Amygdala (tissue), 56 donors: Measurements from ENCODE around the gene HIP1R.

Experiments used
- DNase-seq, 56 donors: peaks; one replicate each; lab custom pipeline; 2025; lab: John Stamatoyannopoulos, UW

HIP1R gene

DNA sequence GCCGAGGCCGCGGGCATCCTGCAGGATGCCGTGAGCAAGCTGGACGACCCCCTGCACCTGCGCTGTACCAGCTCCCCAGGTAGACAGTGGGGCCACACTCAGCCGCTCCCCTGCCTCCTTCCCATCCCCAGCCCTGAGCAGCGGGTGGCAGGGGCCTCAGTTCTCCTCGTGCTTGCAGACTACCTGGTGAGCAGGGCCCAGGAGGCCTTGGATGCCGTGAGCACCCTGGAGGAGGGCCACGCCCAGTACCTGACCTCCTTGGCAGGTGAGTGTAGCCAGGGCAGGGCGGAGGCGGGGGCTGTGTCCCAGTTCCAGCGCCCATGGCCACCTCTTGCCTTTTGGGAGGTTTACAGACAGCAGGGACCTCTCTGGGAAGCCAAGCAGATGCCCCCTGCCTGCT is 22.9 kb downstream of the HIP1R start:
- no peak for DNase-seq

DNA sequence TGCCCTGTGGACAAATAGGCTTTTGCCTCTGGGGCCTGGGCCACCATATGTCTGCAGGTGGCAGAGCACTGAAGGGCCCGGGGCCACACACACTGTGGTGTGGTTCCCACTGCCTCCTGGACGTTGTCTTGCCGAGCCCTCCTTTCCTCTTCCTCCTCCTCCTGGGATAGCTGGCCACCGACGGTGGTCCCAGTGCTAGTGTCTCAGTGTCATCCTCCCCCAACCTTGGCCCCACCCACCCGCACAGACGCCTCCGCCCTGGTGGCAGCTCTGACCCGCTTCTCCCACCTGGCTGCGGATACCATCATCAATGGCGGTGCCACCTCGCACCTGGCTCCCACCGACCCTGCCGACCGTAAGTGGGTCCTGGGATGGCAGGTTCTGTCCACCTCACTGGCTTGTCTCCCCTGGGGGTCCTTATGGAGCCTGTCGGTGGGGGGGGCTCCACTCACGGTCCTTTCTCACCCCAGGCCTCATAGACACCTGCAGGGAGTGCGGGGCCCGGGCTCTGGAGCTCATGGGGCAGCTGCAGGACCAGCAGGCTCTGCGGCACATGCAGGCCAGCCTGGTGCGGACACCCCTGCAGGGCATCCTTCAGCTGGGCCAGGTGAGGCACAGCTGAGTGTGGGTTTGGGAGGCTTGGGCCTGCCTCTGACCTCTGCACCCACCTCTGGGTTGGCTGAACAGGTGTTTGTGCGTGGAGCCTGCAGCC is 23.5 kb downstream of the HIP1R start:
- DNase-seq, result no peak

DNA sequence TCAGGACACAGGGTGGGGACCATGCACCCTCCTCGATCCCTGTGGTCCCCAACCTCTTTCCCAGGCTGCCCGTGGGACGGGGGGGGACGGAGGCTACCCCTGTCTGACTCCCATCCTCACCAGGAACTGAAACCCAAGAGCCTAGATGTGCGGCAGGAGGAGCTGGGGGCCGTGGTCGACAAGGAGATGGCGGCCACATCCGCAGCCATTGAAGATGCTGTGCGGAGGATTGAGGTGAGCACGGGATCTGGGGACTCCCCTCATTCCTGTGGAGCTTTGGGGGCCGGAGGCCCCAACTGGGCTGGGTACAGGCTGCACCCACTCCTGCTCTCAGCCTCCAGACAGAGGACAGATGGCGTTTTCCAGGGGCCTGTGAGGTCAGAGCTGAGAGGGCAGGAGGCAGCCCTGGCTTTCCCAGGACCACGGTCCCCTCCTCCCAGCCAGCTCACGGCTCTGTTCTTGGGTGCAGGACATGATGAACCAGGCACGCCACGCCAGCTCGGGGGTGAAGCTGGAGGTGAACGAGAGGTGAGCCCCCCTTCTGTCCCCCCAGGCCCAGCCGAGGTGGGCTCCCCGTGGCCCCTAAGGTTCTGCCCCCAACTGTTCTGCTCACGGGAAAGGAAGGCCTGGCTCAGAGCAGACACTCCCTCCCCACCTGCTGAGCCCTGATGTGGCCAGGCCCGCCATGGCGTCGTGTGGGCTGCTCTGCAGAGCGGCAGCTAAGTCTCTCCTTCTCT is 24.2 kb downstream of the HIP1R start:
- no peak for DNase-seq

DNA sequence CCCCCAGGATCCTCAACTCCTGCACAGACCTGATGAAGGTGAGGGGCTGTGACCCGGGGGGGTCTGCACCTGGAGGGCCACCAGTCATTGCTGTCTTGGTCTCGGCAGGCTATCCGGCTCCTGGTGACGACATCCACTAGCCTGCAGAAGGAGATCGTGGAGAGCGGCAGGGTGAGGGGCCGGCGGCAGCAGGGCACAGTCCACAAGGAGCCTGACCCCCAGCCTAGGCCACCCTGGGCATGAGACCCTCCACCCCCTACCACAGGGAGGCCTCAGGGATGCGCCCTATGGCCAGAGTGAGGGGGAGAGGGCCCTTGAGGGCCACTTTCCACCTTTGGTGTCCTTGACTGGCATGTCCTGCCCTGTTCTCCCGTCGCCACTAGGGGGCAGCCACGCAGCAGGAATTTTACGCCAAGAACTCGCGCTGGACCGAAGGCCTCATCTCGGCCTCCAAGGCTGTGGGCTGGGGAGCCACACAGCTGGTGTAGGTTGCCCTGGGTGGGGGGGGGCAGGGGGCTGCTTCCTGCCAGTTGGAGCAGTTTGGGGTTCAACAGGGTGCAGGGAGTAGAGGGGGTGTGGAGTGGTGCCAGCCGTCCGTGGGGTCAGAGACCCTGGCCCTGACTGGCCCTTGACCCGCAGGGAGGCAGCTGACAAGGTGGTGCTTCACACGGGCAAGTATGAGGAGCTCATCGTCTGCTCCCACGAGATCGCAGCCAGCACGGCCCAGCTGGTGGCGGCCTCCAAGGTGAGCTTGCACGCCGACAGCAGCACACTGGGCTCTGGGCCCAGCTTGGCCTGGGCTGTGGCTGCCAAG is 25.0 kb downstream of the HIP1R start:
- peak in 53 of 56 donors; percentile 30 to 90 (median 69) for DNase-seq

DNA sequence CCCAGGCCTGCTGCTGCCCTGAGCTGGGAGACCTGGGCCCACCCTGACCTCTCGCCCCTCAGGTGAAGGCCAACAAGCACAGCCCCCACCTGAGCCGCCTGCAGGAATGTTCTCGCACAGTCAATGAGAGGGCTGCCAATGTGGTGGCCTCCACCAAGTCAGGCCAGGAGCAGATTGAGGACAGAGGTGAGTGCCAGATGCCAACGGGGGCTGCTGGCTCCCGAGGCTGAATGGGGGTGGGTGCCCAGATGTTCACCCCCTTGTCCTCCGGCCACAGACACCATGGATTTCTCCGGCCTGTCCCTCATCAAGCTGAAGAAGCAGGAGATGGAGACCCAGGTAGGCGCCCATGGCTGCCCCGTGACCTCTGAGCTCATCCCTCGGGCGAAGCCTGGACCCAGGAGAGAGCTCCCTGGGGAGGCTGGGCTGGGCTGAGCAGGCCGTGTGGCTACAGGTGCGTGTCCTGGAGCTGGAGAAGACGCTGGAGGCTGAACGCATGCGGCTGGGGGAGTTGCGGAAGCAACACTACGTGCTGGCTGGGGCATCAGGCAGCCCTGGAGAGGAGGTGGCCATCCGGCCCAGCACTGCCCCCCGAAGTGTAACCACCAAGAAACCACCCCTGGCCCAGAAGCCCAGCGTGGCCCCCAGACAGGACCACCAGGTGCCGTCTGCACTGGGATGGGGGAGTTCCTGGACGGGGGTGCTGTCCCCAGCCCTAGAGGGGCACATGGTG is 25.8 kb downstream of the HIP1R start:
- DNase-seq, result no peak

DNA sequence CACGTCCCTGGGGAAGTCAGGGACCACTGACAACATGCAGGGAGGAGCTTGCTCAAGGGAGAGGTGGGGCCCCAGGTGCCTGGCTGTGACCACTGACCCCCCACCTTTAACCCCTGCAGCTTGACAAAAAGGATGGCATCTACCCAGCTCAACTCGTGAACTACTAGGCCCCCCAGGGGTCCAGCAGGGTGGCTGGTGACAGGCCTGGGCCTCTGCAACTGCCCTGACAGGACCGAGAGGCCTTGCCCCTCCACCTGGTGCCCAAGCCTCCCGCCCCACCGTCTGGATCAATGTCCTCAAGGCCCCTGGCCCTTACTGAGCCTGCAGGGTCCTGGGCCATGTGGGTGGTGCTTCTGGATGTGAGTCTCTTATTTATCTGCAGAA is 26.3 kb downstream of the HIP1R start:
- DNase-seq, result no peak

DNA sequence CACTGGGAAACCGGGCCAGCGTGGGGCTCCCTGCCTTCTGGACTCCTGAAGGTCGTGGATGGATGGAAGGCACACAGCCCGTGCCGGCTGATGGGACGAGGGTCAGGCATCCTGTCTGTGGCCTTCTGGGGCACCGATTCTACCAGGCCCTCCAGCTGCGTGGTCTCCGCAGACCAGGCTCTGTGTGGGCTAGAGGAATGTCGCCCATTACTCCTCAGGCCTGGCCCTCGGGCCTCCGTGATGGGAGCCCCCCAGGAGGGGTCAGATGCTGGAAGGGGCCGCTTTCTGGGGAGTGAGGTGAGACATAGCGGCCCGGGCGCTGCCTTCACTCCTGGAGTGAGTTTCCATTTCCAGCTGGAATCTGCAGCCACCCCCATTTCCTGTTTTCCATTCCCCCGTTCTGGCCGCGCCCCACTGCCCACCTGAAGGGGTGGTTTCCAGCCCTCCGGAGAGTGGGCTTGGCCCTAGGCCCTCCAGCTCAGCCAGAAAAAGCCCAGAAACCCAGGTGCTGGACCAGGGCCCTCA is 26.9 kb downstream of the HIP1R start:
- no peak for DNase-seq

DNA sequence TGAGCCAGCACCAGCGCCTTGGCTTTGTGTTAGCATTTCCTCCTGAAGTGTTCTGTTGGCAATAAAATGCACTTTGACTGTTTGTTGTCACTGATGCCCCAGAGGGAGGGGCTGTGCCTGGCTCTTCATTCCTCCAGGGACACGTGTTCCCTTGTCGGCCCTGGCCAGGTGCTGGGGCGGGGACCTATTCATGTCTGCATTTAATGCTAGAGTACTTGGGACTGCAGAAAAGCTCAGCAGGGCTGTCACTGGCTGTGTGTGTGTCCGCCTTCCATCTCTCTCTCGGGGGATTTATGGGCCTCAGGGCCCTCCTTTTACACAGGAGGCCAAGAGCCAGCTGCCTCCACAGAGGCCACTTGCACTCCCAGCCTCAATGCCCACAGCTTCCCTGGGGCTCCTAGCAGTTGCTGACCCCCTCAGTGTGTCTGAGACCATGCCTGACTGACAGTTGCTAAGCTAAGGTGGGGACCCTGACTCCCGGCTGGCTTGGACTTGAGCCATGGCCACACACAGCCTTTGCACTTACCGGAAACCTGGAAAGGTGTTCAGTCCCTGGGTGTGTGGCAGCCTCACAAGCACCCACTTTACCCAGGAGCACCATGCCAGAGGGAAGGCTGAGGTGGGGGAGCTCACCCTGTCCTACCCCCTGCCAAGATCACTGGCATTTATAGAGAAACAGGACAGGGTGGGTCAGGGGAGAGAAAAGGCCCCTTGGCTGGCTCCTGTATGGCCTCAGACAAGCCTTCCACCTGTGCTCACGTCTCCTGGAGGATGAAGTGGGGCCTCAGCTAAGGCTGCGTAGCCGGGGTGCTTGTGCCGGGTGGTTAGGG is 27.8 kb downstream of the HIP1R start:
- no peak for DNase-seq

DNA sequence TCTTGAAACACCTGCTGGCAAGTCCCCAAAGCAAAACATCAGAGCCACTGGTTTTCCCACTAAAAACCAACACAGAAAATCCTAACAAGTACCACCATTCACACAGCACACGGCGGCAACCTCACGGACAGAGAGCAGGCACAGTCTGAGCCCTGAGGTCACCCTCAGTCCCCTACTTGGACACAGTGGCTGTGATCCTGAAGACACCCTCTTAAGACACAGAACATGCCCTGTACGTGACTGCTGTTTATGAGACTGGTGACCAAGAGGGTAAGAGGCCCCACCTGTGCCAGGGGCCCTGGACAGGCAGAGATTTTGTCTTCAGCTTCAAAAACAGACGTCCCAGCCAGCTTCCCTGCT is 29.6 kb downstream of the HIP1R start:
- DNase-seq, result no peak

DNA sequence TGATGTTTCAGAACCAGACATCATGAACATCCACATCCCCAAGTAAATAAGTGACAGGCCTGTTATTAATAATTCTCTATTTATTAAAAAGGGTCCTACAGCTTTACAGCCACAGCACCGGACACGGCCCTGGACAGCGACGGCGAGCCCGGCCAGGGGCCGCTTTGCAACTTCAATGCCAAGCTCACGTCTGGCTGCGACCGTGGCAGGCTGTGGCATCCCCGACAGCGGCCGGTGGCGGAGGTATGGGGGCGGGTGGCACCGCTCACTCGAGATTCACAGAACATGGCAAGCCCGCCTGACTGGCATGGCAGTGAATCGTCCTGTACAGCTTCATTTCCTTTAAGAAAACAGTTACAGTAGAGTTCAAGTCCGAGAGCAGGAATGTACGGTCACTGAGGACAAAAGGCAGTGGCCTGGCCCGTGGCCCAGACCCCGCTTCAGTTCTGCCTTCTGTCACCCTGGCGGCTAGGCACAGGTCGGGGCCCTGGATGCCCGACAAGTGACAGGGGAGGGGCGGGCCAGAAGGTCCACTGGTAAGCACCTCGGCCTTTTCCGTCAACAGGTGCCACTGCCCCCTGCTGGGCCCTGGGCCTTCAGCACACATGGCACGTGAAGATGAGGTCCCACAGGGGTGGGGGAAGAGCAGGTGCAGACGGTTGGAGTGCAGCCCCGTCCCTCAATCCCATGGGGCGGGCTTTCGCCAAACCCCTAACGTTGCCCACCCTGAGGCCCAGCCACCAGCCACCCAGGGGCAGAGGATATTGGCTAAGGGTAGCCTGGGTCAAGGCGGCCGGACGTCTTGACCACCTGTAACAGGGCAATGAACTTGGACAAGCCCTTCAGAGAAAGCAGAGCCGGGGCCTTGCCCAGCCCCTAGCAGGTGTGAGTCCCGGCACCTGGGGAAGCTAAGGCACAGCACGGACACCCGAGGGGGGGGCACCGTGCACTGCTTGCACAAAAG is 30.3 kb downstream of the HIP1R start:
- DNase-seq, result peak in 5 of 56 donors; percentile 26 to 52 (median 48)

DNA sequence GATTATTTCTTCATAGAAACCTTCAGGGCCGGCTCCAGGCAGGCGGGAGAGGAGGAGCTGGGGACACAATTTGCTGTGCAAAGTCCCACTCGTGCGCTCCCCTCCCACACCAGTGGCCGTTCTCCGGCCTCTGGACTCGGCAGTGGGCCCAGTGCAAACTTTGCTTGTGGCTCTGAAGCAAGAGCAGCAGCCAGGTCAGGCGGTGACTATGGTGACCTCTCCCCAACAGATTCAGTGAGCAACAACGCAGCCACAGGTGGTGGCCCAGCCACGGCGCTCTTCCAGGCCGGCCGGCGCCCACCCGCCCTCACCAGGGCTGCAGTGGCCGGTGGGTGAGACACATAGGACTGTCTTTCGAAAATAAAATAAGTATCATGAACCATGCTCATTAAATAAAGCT is 31.1 kb downstream of the HIP1R start:
- peak in 10 of 56 donors; percentile 27 to 69 (median 50) for DNase-seq

DNA sequence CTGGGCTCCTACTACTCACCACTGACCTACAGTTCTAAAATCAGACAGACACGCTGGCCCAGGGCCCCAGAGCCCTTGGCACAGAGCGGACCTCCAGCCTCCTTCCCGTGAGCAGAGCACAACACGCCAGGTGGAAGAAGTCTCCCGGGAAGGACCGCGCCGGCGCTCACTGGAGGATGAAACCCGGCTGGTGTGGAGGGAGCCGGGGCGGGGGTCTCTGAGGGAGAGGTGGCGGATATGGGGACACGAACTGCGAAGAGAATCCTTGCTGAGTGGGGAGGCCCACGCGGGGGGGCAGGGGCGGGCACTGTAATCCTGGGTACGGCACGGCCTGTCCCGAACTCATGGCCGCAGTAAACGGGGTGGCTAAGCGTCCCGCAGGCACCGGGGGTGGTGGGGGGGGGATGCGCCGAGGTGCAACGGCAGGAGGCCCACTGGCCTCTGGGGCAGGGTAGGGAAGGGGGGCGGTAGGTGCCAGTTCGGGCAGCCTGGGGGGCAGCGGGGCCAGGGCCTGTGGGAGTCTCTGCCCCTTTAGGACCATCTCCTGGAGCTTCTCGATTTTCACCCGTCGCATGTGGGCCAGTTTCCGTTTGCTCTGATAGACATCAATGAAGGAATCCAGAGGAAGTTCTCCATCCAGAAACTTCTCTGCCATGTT is 31.8 kb downstream of the HIP1R start:
- no peak for DNase-seq

DNA sequence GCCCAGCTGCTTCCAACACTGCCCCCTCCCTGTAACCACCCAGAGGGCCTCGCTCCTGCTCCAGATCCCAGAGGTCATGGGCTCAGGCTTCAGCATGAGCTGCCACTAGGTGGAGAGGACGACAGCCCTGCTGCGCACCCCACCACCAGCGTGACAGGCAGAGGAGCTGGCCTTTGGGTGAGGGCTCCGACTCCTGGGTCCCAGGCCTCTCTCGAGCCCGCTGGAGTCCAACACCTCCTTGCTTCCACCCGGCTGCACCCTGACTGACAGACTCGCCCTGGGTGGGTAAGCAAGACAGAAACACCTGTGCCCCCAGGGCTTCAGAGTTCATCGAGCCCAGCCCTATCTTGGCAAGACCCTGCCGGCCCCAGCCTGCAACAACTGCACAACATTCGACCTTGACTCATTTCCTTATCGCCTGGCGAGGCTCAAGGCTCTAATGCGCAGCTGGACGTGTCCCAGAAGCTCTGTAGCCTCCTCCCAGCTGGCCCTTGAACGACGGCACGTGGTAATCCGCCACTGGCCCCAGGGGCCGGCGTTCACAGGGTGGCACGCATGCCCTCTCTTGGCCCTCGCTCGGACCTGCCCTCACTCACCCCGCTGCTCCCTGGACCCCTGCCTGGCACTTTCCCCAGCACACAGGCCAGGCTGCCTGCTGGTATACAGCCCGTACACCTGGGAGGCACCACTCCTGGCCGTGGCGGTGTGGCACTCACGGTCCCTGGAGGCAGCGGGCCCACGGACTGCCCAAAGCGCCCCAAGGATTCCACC is 32.6 kb downstream of the HIP1R start:
- DNase-seq, result peak in 7 of 56 donors; percentile 20 to 56 (median 43)

DNA sequence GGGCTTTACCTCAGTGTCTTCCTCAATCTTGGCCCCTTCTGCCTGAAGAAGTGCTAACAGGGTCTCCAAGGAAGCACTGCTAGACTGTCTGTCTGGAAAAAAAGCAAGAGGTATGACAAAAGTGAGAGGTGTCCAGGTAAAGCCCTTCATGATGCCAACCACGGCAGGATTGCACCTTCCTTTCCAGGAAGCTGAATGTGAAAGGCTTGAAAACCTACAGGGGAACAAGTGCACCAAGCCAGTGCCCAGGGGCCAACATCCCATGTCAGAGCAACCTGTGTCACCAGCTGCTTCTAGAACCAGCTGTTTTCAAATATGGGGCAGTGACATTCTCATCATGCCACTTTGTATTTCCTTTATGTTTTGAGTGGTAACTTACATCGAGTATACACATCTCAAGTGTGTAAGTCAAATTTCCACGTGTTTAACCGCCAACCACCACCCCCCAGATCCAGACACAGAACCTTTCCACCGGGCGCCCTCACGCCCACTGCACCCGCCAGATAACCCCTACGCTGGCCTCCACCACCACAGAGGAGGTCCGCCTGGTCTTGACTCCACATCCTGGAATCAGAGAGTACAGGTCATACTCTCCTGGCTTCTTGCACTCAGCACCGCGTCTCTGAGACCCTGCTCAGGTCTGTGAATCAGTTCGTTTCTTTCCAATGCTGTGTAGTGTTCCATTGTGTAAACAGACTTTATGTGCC is 33.4 kb downstream of the HIP1R start:
- no peak for DNase-seq

DNA sequence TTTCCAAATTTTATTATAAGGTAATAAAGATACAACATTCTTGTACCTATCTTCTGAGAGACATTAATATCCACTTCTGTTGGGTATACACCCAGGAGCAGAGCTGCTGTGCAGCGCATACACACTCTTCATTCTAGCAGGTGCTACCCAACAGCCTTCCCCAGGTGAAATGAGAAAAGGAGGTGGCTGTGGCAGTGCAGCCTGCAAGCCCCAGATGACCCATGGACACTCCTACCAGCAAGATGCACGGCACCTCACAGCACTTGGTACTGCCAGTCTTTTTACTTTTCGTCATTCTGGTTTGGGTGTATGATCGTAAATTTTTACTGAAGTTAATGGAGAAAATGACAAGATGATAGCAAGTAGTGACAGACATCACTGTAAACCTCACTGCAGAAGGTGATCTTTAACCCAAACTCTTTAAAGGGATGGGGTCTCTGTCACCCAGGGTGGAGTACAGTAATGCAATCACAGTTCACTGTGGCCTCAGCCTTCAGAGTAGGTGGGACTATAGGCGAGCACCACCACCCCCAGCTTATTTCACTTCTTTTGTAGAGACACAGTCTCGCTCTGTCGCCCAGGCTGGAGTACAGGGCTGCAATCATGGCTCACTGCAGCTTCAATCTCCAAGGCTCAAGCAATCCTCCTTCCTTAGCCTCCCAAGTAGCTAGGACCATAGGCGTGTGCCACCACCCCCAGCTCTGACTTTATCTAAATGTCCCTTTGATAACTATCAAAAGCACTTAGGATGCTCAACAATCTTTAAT is 34.1 kb downstream of the HIP1R start:
- DNase-seq, result no peak
